Large intestine (tissue), 3 donors: ENCODE data around the gene PLXDC1. TPM values are rescaled to one million over a fixed set of nuclear protein-coding genes. Genes with fewer than 3 reads are reported as not detected.
A peak's percentile ranks its signal among the peaks of the same experiment; 100 is the strongest.

Source experiments
- DNase-seq, 2 donors: peaks; one replicate each; pipeline versions ENCODE4 v3.0.0 to v3.0.0-alpha.2; 2013
- H3K27ac ChIP-seq: one replicate; pipeline ENCODE4 v1.5.1; 2013; ENCODE audit warnings: low read length
- H3K27me3 ChIP-seq: 2 replicates; pipeline ENCODE4 v1.6.1; 2013; ENCODE audit warnings: low read length; ENCODE audit not compliant: control insufficient read depth, insufficient read depth
- H3K36me3 ChIP-seq: 2 replicates; pipeline ENCODE4 v1.6.1; 2013; ENCODE audit warnings: low read length; ENCODE audit not compliant: control insufficient read depth, insufficient read depth
- H3K4me1 ChIP-seq: one replicate; pipeline ENCODE4 v1.6.1; 2013; ENCODE audit warnings: low read length; ENCODE audit not compliant: control insufficient read depth, insufficient read depth
- H3K4me3 ChIP-seq: one replicate; pipeline ENCODE4 v1.5.1; 2013; ENCODE audit warnings: low read length
- H3K9me3 ChIP-seq: one replicate; pipeline ENCODE4 v1.6.1; 2013; ENCODE audit warnings: mild to moderate bottlenecking, low read depth, low read length, moderate library complexity; ENCODE audit not compliant: control insufficient read depth
- WGBS: methylation state at CpG from one replicate; pipeline ENCODE4 v1.1.5; 2013; ENCODE audit warnings: low lambda C conversion rate; ENCODE audit not compliant: insufficient coverage; 5-methylcytosine and 5-hydroxymethylcytosine counted together
- polyA plus RNA-seq: library from polyadenylated mRNA; unstranded; fragments of 120-200 nt; gene quantifications from one replicate; pipeline ENCODE4 v1.2.1, GENCODE V29; 2013

The PLXDC1 gene
- polyA plus RNA-seq, 1 donor = 4.1 TPM

- Histone ChIP-seq H3K27ac (no peak overlapping the region), H3K4me3 (no peak overlapping the region), H3K9me3 (no peaks in the 10 kb centered on the region), H3K27me3 (peaks cover 16% of the 10 kb centered on the region), H3K36me3 (no peaks in the 10 kb centered on the region), H3K4me1 (peaks cover 8% of the 10 kb centered on the region)
- DNase-seq = no peak
- WGBS = no CpG with 5 or more reads among the region's 14 CpGs
These were observed 36.7 kb downstream of the PLXDC1 start for GRCh38 chr17:39114723-39115122.

- no CpG with 5 or more reads among the region's 2 CpGs for WGBS
- H3K9me3 ChIP-seq = no peaks in the 10 kb centered on the region
- no peak overlapping the region for H3K27ac ChIP-seq
- DNase-seq = no peak
- H3K27me3 ChIP-seq = peaks cover 16% of the 10 kb centered on the region
- no peak overlapping the region for H3K4me3 ChIP-seq
- H3K4me1 ChIP-seq = peaks cover 8% of the 10 kb centered on the region
- H3K36me3 ChIP-seq = no peaks in the 10 kb centered on the region
These were observed 37.6 kb downstream of the PLXDC1 start for GRCh38 chr17:39113871-39114270.

GRCh38 chr17:39110435-39111136 lies 40.9 kb downstream of the PLXDC1 start:
- Histone ChIP-seq H3K9me3 (no peaks in the 10 kb centered on the region), H3K27me3 (peaks cover 10% of the 10 kb centered on the region), H3K4me3 (no peak overlapping the region), H3K4me1 (peaks cover 8% of the 10 kb centered on the region), H3K27ac (no peak overlapping the region), H3K36me3 (no peaks in the 10 kb centered on the region)
- no CpG with 5 or more reads among the region's 19 CpGs for WGBS
- no peak for DNase-seq

- no peak overlapping the region for H3K4me3 ChIP-seq
- no peak for DNase-seq
- H3K4me1 ChIP-seq = peaks cover 3% of the 10 kb centered on the region
- H3K27me3 ChIP-seq = peaks cover 10% of the 10 kb centered on the region
- WGBS = no CpG with 5 or more reads among the region's 23 CpGs
- no peaks in the 10 kb centered on the region for H3K36me3 ChIP-seq
- H3K27ac ChIP-seq = no peak overlapping the region
- H3K9me3 ChIP-seq = no peaks in the 10 kb centered on the region
These were observed 42.7 kb downstream of the PLXDC1 start for GRCh38 chr17:39108461-39109375.

GRCh38 chr17:39107973-39108372 lies 43.5 kb downstream of the PLXDC1 start:
- DNase-seq = no peak
- H3K27ac ChIP-seq = no peak overlapping the region
- no peaks in the 10 kb centered on the region for H3K36me3 ChIP-seq
- no CpG with 5 or more reads among the region's 8 CpGs for WGBS
- no peaks in the 10 kb centered on the region for H3K9me3 ChIP-seq
- H3K4me3 ChIP-seq = no peak overlapping the region
- peaks cover 3% of the 10 kb centered on the region for H3K4me1 ChIP-seq
- H3K27me3 ChIP-seq = peaks cover 10% of the 10 kb centered on the region

- DNase-seq = no peak
- no peak overlapping the region for H3K27ac ChIP-seq
- WGBS = no CpG with 5 or more reads among the region's 7 CpGs
These were observed 44.3 kb downstream of the PLXDC1 start for GRCh38 chr17:39107155-39107554.

GRCh38 chr17:39105705-39106104 lies 45.7 kb downstream of the PLXDC1 start:
- no peaks in the 10 kb centered on the region for H3K36me3 ChIP-seq
- no peak overlapping the region for H3K27ac ChIP-seq
- DNase-seq = no peak
- WGBS = no CpG with 5 or more reads among the region's 9 CpGs
- H3K27me3 ChIP-seq = peaks cover 6% of the 10 kb centered on the region
- H3K4me1 ChIP-seq = peaks cover 3% of the 10 kb centered on the region
- no peak overlapping the region for H3K4me3 ChIP-seq
- H3K9me3 ChIP-seq = no peaks in the 10 kb centered on the region

More at GRCh38 chr17:39107155-39107554, 44.3 kb downstream of the PLXDC1 start:
- Histone ChIP-seq H3K9me3 (no peaks in the 10 kb centered on the region), H3K4me3 (no peak overlapping the region), H3K36me3 (no peaks in the 10 kb centered on the region), H3K4me1 (peaks cover 3% of the 10 kb centered on the region), H3K27me3 (peaks cover 10% of the 10 kb centered on the region)

- no peaks in the 10 kb centered on the region for H3K9me3 ChIP-seq
- no peaks in the 10 kb centered on the region for H3K36me3 ChIP-seq
- H3K4me1 ChIP-seq = peaks cover 3% of the 10 kb centered on the region
- H3K27me3 ChIP-seq = peaks cover 4% of the 10 kb centered on the region
- no peak overlapping the region for H3K4me3 ChIP-seq
- no CpG with 5 or more reads among the region's 8 CpGs for WGBS
- no peak for DNase-seq
- no peak overlapping the region for H3K27ac ChIP-seq
These were observed 46.8 kb downstream of the PLXDC1 start for GRCh38 chr17:39104657-39105056.

- Histone ChIP-seq H3K9me3 (no peaks in the 10 kb centered on the region), H3K4me3 (no peak overlapping the region), H3K27me3 (peaks cover 4% of the 10 kb centered on the region), H3K4me1 (peaks cover 3% of the 10 kb centered on the region), H3K27ac (peak overlapping the region; percentile 31), H3K36me3 (no peaks in the 10 kb centered on the region)
- peak; percentile 80 to 91 for DNase-seq
- WGBS = 40% methylated on average over 1 of the region's 5 CpGs
These were observed 47.4 kb downstream of the PLXDC1 start for GRCh38 chr17:39104046-39104445.

GRCh38 chr17:39101091-39101490 lies 50.3 kb downstream of the PLXDC1 start:
- no peak overlapping the region for H3K4me3 ChIP-seq
- no peak overlapping the region for H3K27ac ChIP-seq
- DNase-seq = no peak
- H3K36me3 ChIP-seq = no peaks in the 10 kb centered on the region
- H3K4me1 ChIP-seq = peaks cover 7% of the 10 kb centered on the region
- WGBS = 90% methylated on average over 4 of the region's 12 CpGs
- H3K27me3 ChIP-seq = no peaks in the 10 kb centered on the region
- no peaks in the 10 kb centered on the region for H3K9me3 ChIP-seq
